ENCODE data around the gene ZCCHC8. TPM values are rescaled to one million over a fixed set of nuclear protein-coding genes. Genes with fewer than 3 reads are reported as not detected.
"Not testable (repeated sequence)": the region's sequence is repeated elsewhere in the genome, so short reads cannot be mapped to it uniquely, and the experiment has no call there.

The ZCCHC8 gene
- total RNA-seq, 4 donors from 2014 or later = 30.4 to 40.8 (median 37.5) TPM

GRCh38 chr12:122454250-122454721, 46.4 kb downstream of the ZCCHC8 start:
- TF ChIP-seq CTCF (IDR thresholded peaks at IDR 0.05) (peak in 1 of 6 experiments; percentile 3), POLR2A (IDR thresholded peaks at IDR 0.05) (peak in 1 of 2 donors; percentile 21)
- WGBS, 2 donors = 45 to 55% methylated on average over 12 of the region's 12 CpGs
- peak overlapping the region; percentile 69 to 90 (median 88) for H3K27ac ChIP-seq
- H3K36me3 ChIP-seq = no peaks in the 10 kb centered on the region
- no peaks in the 10 kb centered on the region for H3K27me3 ChIP-seq
- H3K4me3 ChIP-seq (replicated peaks in 1 of 3) = no peak overlapping the region
- intact Hi-C loops (cut with DNase I) = no loop called here
- peaks cover 16 to 18% of the 10 kb centered on the region in 2 donors for H3K4me1 ChIP-seq
- DNase-seq = peak; percentile 69 to 75
- H3K9me3 ChIP-seq = no peaks in the 10 kb centered on the region

GRCh38 chr12:122452701-122453285, 47.9 kb downstream of the ZCCHC8 start:
- intact Hi-C loops (cut with DNase I) = no loop called here
- Histone ChIP-seq H3K9me3 (no peaks in the 10 kb centered on the region), H3K27ac (no peak overlapping the region), H3K4me3 (replicated peaks in 1 of 3) (no peak overlapping the region), H3K4me1 (peaks cover 9 to 13% of the 10 kb centered on the region in 2 donors), H3K36me3 (no peaks in the 10 kb centered on the region), H3K27me3 (no peaks in the 10 kb centered on the region)
- DNase-seq = no peak
- WGBS, 2 donors = 85 to 86% methylated on average over 11 of the region's 11 CpGs
- TF ChIP-seq CTCF (IDR thresholded peaks at IDR 0.05) = no peak

- no peaks in the 10 kb centered on the region for H3K9me3 ChIP-seq
- peaks cover 9% of the 10 kb centered on the region in 2 donors for H3K4me1 ChIP-seq
- 95% methylated on average over 2 of the region's 2 CpGs for WGBS, 2 donors
- no peak overlapping the region for H3K27ac ChIP-seq
- DNase-seq = no peak
- H3K4me3 ChIP-seq (replicated peaks in 1 of 3) = no peak overlapping the region
- H3K36me3 ChIP-seq = no peaks in the 10 kb centered on the region
- intact Hi-C loops (cut with DNase I) = no loop called here
- no peaks in the 10 kb centered on the region for H3K27me3 ChIP-seq
- TF ChIP-seq CTCF (IDR thresholded peaks at IDR 0.05) (no peak), POLR2A (IDR thresholded peaks at IDR 0.05) (no peak)
These were observed 51.4 kb downstream of the ZCCHC8 start for GRCh38 chr12:122449317-122449716.

- H3K4me3 ChIP-seq (replicated peaks in 1 of 3); H3K27ac ChIP-seq; H3K27me3 ChIP-seq; H3K9me3 ChIP-seq; DNase-seq; H3K4me1 ChIP-seq; H3K36me3 ChIP-seq; intact Hi-C loops (cut with DNase I): not testable (repeated sequence)
- 90 to 95% methylated on average over 3 of the region's 3 CpGs for WGBS, 2 donors
These were observed 52.9 kb downstream of the ZCCHC8 start for GRCh38 chr12:122447825-122448224.

GRCh38 chr12:122446390-122446789, 54.3 kb downstream of the ZCCHC8 start:
- H3K4me3 ChIP-seq (replicated peaks in 1 of 3); H3K27me3 ChIP-seq; intact Hi-C loops (cut with DNase I); DNase-seq; H3K9me3 ChIP-seq; H3K4me1 ChIP-seq; H3K27ac ChIP-seq; H3K36me3 ChIP-seq: not testable (repeated sequence)
- 72 to 88% methylated on average over 6 of the region's 6 CpGs for WGBS, 2 donors

GRCh38 chr12:122444071-122444470, 56.7 kb downstream of the ZCCHC8 start:
- H3K27ac ChIP-seq; H3K4me3 ChIP-seq (replicated peaks in 1 of 3); H3K4me1 ChIP-seq; H3K36me3 ChIP-seq; H3K9me3 ChIP-seq; DNase-seq; intact Hi-C loops (cut with DNase I); H3K27me3 ChIP-seq: not testable (repeated sequence)
- 76 to 88% methylated on average over 5 of the region's 5 CpGs for WGBS, 2 donors
